Gastroesophageal sphincter (tissue), 3 donors: ENCODE measurements around the gene PRIM2.
"Not testable (repeated sequence)": the region's sequence is repeated elsewhere in the genome, so short reads cannot be mapped to it uniquely, and the experiment has no call there.

ENCODE experiments used
- POLR2A ChIP-seq, 2 donors: fragments of 450-650 bp; IDR thresholded peaks; one replicate each; pipeline ENCODE4 v1.6.1; 2017; ENCODE audit warnings: antibody characterized with exemption in 2 of 2, mild to moderate bottlenecking in 2 of 2, moderate library complexity in 1 of 2
- POLR2AphosphoS5 ChIP-seq: sonication (generic); formaldehyde crosslinking; IDR thresholded peaks from one replicate; pipeline ENCODE4 v1.6.1; 2017; ENCODE audit warnings: antibody characterized with exemption
- TF ChIP-seq, protein P1 (sequence below), 4 experiments: fragments of 200-600 bp in 2 of 4; fragments of 450-650 bp in 2 of 4; sonication (generic) in 1 of 4; IDR thresholded peaks; one replicate each; pipeline ENCODE4 v1.5.1; 2017 to 2019; ENCODE audit warnings: antibody characterized with exemption in 4 of 4, mild to moderate bottlenecking in 2 of 4, moderate library complexity in 2 of 4

DNA sequence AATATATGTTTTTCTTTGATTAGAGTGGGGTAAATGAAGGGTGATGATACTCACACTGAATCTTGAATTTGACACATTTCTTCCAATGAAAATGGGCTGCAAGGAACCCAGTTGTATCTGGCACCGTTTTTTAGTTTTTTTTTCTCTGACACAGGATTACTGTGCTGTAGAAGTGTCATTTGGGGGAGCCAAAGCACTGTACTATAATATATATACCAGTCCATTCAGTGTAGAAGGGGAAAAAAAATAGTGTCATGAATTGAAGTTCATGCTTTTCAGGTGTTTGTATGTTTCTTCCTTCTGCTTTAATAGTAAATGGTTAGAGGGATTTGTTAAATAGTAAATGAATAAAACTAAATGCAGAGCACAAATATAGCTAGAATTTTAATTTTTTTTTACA lies 35.2 kb downstream of the PRIM2 start:
- not testable (repeated sequence) for TF ChIP-seq POLR2AphosphoS5; POLR2A (IDR thresholded peaks at IDR 0.05)
- TF ChIP-seq, protein P1, sequence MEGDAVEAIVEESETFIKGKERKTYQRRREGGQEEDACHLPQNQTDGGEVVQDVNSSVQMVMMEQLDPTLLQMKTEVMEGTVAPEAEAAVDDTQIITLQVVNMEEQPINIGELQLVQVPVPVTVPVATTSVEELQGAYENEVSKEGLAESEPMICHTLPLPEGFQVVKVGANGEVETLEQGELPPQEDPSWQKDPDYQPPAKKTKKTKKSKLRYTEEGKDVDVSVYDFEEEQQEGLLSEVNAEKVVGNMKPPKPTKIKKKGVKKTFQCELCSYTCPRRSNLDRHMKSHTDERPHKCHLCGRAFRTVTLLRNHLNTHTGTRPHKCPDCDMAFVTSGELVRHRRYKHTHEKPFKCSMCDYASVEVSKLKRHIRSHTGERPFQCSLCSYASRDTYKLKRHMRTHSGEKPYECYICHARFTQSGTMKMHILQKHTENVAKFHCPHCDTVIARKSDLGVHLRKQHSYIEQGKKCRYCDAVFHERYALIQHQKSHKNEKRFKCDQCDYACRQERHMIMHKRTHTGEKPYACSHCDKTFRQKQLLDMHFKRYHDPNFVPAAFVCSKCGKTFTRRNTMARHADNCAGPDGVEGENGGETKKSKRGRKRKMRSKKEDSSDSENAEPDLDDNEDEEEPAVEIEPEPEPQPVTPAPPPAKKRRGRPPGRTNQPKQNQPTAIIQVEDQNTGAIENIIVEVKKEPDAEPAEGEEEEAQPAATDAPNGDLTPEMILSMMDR (IDR thresholded peaks at IDR 0.05) = not testable (repeated sequence)
